NCI-H526 treated with DMSO at 0.1 percent for 48 hours (cell line): ENCODE measurements around the gene PCDHB2.
"Not testable (repeated sequence)": the region's sequence is repeated elsewhere in the genome, so short reads cannot be mapped to it uniquely, and the experiment has no call there.

Experiments
- DNase-seq: peaks from one replicate; lab custom pipeline; 2025; lab: John Stamatoyannopoulos, UW

Gene PCDHB2

DNA sequence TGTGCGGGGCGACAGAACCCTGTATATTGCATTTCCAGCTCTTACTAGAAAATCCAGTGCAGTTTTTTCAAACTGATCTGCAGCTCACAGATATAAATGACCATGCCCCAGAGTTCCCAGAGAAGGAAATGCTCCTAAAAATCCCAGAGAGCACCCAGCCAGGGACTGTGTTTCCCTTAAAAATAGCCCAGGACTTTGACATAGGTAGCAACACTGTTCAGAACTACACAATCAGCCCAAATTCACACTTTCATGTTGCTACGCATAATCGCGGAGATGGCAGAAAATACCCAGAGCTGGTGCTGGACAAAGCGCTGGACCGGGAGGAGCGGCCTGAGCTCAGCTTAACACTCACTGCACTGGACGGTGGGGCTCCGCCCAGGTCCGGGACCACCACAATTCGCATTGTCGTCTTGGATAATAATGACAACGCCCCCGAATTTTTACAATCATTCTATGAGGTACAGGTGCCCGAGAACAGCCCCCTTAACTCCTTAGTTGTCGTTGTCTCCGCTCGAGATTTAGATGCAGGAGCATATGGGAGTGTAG, 41.4 kb downstream of the PCDHB2 start:
- DNase-seq = no peak

- not testable (repeated sequence) for DNase-seq
These were observed 42.9 kb downstream of the PCDHB2 start for GRCh38 chr5:141137346-141137745.
